MG63 (cell line): Measurements from ENCODE around the gene MED25. TPM values are rescaled to one million over a fixed set of nuclear protein-coding genes. Genes with fewer than 3 reads are reported as not detected.
"Not testable (repeated sequence)": the region's sequence is repeated elsewhere in the genome, so short reads cannot be mapped to it uniquely, and the experiment has no call there.

Experiments
- DNase-seq: peaks from one replicate; pipeline ENCODE4 v3.0.0-alpha.2; 2020
- H3K27me3 ChIP-seq: fragments of 250-450 bp; sonication (Bioruptor Pico); 2 replicates; pipeline ENCODE4 v1.5.1; 2020; ENCODE audit warnings: mild to moderate bottlenecking, moderate library complexity
- H3K36me3 ChIP-seq: fragments of 250-450 bp; sonication (Bioruptor Pico); 2 replicates; pipeline ENCODE4 v1.5.1; 2020; ENCODE audit warnings: mild to moderate bottlenecking, moderate library complexity
- H3K4me3 ChIP-seq: fragments of 250-450 bp; sonication (Bioruptor Pico); 2 replicates; pipeline ENCODE4 v1.5.1; 2020; ENCODE audit warnings: mild to moderate bottlenecking, moderate library complexity
- H3K9me3 ChIP-seq: fragments of 250-450 bp; sonication (Bioruptor Pico); 2 replicates; pipeline ENCODE4 v1.5.1; 2020; ENCODE audit warnings: mild to moderate bottlenecking, moderate library complexity
- total RNA-seq: library from RNA; depleted of rRNA; stranded (reverse); fragments of >200 nt; shearing (Covaris generic); gene quantifications from 2 replicates; pipeline ENCODE4 v1.2.3, GENCODE V29; 2014; ENCODE audit warnings: low replicate concordance

MED25 gene
- total RNA-seq, 1 experiment from 2014 or later: 27.6 TPM

DNA sequence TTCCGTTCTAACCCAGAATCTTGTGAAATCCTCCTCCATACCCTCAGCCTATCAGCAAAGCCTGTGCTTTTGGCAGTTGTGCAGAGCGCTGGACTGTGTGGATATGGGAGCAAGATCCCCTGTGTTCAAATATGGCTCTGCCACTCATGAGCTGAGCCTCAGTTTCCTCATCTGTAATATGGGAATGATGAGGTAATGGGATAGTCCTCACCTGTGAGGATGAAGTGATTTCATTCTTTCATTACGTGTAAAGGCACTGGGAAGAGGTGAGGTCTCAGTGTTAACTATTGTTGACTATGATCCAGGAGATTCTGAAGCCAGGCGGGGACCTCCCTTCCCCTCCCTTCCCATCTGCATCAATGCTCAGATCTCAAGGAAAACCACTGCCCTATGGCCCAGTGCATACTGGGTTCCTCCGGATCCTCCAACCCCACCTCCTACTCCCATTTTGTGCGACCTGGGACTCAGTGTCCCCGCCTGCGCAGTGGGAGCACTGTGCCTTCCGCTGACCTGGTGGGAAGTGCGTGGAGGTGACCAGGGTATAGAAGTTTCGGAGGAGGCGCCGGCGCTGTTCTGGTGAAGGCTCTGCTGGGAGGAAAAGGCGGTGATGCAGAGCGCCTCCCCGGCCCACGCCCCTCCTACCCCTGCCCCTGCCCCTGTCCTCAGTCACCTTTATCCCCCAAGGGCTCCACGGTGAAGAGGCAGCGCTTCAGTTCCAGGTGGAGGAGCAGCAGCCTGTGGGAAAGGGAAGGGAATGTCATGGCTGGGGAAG lies 10.0 kb upstream of the MED25 start:
- no peak overlapping the region for H3K4me3 ChIP-seq
- H3K9me3 ChIP-seq: no peaks in the 10 kb centered on the region

GRCh38 chr19:49808711-49809159 lies 9.4 kb upstream of the MED25 start:
- H3K9me3 ChIP-seq: no peaks in the 10 kb centered on the region
- peaks cover 38% of the 10 kb centered on the region for H3K36me3 ChIP-seq
- DNase-seq: peak; percentile 39
- H3K4me3 ChIP-seq: no peak overlapping the region
- H3K27me3 ChIP-seq: no peaks in the 10 kb centered on the region

More for the DNA sequence above, 10.0 kb upstream of the MED25 start:
- H3K27me3 ChIP-seq: no peaks in the 10 kb centered on the region
- H3K36me3 ChIP-seq: peaks cover 40% of the 10 kb centered on the region
- DNase-seq: no peak

- peaks cover 34% of the 10 kb centered on the region for H3K36me3 ChIP-seq
- no peak for DNase-seq
- H3K9me3 ChIP-seq: no peaks in the 10 kb centered on the region
- no peak overlapping the region for H3K4me3 ChIP-seq
- H3K27me3 ChIP-seq: no peaks in the 10 kb centered on the region
Measured at GRCh38 chr19:49809160-49809940, 8.7 kb upstream of the MED25 start.

- Histone ChIP-seq H3K27me3 (no peaks in the 10 kb centered on the region), H3K9me3 (no peaks in the 10 kb centered on the region), H3K4me3 (no peak overlapping the region), H3K36me3 (peaks cover 29% of the 10 kb centered on the region)
- DNase-seq: no peak
Measured at GRCh38 chr19:49809941-49810389, 8.1 kb upstream of the MED25 start.

DNA sequence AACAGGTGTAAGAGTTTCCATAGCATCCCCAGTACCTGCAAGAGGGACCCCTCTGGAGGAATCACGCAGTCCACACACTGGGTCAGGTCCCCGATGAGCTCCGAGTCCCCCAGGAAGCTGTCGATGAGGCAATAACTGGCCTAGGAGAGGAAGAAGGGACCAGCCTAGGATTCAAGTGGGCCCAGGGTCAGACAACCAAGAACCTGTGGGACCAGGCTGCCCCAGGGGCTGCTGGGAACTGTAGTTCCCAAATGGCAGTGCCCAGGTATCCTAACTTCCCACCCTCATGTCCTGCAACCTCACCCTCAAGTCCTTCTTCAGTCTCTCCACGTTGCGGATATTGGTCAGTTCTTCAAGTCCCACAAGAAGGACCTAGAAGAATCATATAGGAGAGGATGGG lies 6.8 kb upstream of the MED25 start:
- H3K4me3 ChIP-seq: no peak overlapping the region
- no peaks in the 10 kb centered on the region for H3K9me3 ChIP-seq

GRCh38 chr19:49812452-49812996 lies 5.6 kb upstream of the MED25 start:
- Histone ChIP-seq H3K9me3 (no peaks in the 10 kb centered on the region), H3K36me3 (peaks cover 11% of the 10 kb centered on the region; the same call in 1 of the 2 replicates), H3K27me3 (no peaks in the 10 kb centered on the region), H3K4me3 (peak overlapping the region; percentile 56)
- no peak for DNase-seq

More for the DNA sequence above, 6.8 kb upstream of the MED25 start:
- peaks cover 16% of the 10 kb centered on the region; the same call in 1 of the 2 replicates for H3K36me3 ChIP-seq
- DNase-seq: no peak
- H3K27me3 ChIP-seq: no peaks in the 10 kb centered on the region

DNA sequence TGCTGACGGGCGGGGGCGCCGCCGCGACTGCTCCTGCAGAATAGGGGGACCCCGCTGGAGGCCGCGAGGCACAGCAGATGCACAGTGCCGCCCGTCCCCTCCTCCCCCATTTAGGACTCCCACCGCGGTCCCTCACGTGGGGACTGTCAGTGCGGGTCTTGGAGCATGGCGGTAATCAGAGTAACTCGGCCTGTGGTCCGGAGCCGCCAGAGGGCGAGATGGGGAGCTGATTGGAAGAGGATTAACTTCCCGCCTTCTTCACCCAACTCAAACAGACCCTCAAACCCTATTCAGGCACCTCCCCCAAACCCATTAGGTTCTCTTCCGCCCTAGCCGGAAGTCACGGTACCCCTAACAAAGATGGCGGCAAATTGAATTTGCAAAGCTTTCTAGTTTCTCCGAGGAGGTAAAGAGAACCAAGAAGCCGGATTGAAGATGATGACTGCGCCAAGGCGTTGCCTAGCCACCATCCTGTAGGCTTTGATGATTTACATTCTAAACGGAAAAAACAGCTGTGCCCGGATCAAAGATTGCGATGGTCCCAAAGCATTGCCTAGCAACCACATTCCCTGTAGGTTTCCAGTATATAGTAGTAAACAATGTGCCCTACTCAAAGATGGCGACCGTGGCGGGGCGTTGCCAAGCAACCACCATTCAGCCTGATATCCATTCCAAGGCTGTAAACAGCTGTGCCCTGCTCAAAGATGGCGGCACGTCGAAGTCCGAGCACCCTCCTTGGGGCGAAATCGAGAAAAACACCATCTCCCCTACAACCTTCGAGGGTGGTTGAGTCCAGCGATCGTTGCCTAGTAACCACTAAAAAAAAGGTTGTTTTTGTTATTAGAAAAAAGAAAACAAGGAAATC lies 4.9 kb upstream of the MED25 start, which contains the start of gene FUZ:
TSS of gene FUZ (minus strand) at position 296 of the 865 bp plus-strand sequence. CDS start at position 110, 186 bp downstream.
- H3K27me3 ChIP-seq: no peaks in the 10 kb centered on the region
- H3K4me3 ChIP-seq: peak within 1 kb of the TSS; percentile 56
- H3K9me3 ChIP-seq: no peaks in the 10 kb centered on the region
- DNase-seq: peak; percentile 94
- 0 out of 2 replicates have a peak, but pooled peaks cover 4% of the 10 kb centered on the region for H3K36me3 ChIP-seq

DNA sequence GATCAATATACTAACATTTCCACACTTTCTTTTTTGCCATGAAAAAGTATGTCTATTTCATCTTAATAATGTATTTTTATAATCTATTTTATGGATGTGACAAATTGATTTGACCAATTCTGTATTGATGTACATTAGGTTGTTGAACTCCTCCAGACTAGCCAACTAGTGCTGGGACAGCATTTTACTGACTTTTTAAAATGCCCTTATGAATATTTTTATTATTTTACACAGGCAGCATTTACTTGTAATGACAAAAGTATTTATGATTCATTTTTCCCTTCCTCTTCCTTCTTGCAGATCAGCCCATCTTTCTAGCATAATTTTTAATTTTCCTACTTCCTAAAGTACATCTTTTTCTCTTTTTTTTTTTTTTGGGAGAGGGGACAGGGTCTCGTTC lies 4.1 kb upstream of the MED25 start:
- peak overlapping the region; percentile 56 for H3K4me3 ChIP-seq
- no peaks in the 10 kb centered on the region for H3K27me3 ChIP-seq
- DNase-seq: no peak
- H3K9me3 ChIP-seq: no peaks in the 10 kb centered on the region
- no peaks in the 10 kb centered on the region for H3K36me3 ChIP-seq

- Histone ChIP-seq H3K27me3 (no peaks in the 10 kb centered on the region), H3K4me3 (peak overlapping the region; percentile 93), H3K9me3 (no peaks in the 10 kb centered on the region), H3K36me3 (peaks cover 13% of the 10 kb centered on the region)
- no peak for DNase-seq
Measured at GRCh38 chr19:49816590-49816989, 1.5 kb upstream of the MED25 start.

DNA sequence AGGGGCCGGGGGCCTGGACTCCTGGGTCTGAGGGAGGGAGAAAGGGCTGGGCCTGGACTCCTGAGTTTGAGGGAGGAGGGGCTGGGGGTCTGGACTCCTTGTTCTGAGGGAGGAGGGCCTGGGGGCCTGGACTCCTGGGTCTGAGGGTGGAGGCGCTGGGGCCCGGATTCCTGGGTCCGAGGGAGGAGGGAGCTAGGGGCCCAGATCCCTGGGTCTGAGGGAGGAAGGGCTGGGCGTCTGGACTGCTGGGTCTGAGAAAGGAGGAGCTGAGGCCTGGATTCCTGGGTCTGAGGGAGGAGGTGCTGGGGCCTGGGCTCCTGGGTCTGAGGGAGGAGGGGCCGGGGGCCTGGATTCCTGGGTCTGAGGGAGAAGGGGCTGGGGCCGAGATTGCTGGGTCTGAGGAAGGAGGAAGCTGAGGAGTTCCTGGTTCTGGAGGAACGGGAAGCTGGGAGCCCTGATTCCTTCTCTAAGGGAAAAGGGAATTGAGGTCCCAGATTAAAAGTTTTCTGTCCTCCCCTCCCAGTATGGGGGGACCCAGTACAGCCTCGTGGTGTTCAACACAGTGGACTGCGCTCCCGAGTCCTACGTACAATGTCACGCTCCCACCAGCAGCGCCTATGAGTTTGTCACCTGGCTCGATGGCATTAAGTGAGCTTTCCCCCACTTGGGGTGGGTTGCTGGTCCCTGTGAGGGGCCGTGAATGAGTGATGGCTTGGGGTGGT lies 721 bp downstream of the MED25 start:
- Histone ChIP-seq H3K27me3 (no peaks in the 10 kb centered on the region), H3K36me3 (peaks cover 24% of the 10 kb centered on the region), H3K4me3 (peak overlapping the region; percentile 93), H3K9me3 (no peaks in the 10 kb centered on the region)
- DNase-seq: no peak

GRCh38 chr19:49819452-49820115 lies 1.5 kb downstream of the MED25 start:
- peaks cover 28% of the 10 kb centered on the region for H3K36me3 ChIP-seq
- not testable (repeated sequence) for DNase-seq, H3K27me3 ChIP-seq, H3K9me3 ChIP-seq
- H3K4me3 ChIP-seq: peak overlapping the region; percentile 93

DNA sequence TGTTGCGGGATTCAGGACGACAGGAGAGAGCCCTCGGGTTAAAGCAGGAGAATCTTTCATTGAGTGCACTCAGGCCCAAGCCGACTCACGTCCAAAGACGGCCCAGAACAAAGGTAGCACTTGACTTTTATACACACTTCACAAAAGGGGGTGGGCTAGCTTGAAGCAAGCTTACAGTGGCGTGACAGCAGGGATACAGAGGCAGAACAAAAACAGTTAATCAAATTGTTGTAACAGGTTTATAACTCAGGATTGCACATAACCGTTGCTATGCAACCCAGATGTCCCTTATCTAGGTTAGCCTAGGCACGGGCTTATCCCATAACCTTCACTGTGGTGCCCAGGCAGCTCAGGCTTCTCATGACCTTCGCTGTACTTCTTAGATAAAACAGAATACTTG lies 2.0 kb downstream of the MED25 start:
- no peak for DNase-seq
- H3K4me3 ChIP-seq: no peak overlapping the region
- H3K9me3 ChIP-seq: no peaks in the 10 kb centered on the region
- peaks cover 31% of the 10 kb centered on the region for H3K36me3 ChIP-seq
- no peaks in the 10 kb centered on the region for H3K27me3 ChIP-seq

DNA sequence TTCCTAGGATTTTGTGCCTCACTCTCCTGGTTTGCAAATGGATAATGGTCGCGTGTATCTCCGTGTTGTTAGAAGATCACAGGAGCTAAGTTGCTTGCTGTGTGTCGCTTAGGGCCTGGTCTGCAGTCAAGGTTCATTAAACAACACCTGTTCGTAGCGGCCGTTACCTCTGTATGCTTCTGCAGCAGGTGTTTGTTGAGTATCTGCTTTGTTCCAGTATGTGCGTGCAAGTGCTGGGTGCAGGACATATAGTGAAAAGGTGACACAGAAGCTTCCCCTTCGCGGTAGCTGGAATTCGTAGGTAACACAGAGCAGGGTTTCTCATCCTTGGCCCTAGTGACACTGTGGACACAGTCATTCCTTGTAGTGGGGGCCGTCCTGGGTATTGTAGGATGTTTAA lies 5.4 kb downstream of the MED25 start:
- no peaks in the 10 kb centered on the region for H3K27me3 ChIP-seq
- H3K9me3 ChIP-seq: no peaks in the 10 kb centered on the region
- DNase-seq: no peak
- no peak overlapping the region for H3K4me3 ChIP-seq
- peaks cover 36% of the 10 kb centered on the region for H3K36me3 ChIP-seq

- DNase-seq: no peak
- H3K9me3 ChIP-seq: no peaks in the 10 kb centered on the region
Measured at GRCh38 chr19:49824662-49825061, 6.6 kb downstream of the MED25 start.

DNA sequence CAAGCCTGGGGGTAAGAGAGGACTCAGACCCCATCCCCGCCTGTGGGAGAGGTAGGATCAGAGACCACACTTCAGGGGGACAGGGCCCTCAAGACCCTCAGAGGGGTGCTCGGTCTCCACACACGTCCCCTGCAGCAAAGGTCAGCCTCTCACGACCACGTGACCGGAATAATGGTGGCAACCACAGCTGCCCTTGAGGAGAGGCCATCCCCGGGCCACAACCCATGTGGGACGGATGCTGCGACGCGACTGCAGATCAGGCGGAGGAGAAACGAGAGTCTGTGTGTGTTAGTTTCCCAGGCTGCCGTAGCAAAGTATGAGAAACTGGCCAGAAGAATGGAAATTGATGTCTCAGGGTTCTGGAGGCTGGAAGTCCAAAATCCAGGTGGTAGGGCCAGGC lies 8.9 kb downstream of the MED25 start:
- Histone ChIP-seq H3K4me3 (no peak overlapping the region), H3K27me3 (no peaks in the 10 kb centered on the region), H3K36me3 (peaks cover 44% of the 10 kb centered on the region), H3K9me3 (no peaks in the 10 kb centered on the region)
- no peak for DNase-seq

More at GRCh38 chr19:49824662-49825061, 6.6 kb downstream of the MED25 start:
- Histone ChIP-seq H3K27me3 (no peaks in the 10 kb centered on the region), H3K36me3 (peaks cover 37% of the 10 kb centered on the region), H3K4me3 (no peak overlapping the region)
